Measurements from ENCODE around the gene NDUFB7.
"Not testable (repeated sequence)": the region's sequence is repeated elsewhere in the genome, so short reads cannot be mapped to it uniquely, and the experiment has no call there.

NDUFB7 gene

DNA sequence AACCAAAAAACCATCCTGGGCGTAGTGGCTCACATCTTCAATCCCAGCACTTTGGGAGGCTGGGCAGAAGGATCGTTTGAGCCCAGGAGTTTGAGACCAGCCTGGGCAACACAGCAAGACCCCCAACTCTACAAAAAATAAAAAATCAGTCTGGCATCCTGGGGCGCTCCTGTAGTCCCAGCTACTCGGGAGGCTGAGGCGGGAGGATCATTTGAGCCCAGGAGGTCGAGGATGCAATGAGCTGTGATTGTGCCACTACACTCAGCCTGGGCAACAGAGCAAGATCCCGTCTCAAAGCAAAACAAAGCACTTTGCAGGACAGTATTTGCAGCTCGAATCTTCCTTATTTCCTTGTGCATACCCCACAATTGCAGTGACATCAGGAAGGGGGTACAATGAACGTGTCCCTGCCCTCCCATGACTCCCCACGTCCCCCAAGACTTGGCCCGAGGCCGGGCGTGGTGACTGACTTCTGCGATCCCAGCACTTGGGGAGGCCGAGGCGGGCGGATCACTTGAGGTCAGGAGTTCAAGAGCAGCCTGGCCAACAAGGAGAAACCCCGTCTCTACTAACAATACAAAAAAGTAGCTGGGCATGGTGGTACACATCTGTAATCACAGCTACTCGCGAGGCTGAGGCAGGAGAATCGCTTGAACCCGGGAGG lies 870 bp downstream of the NDUFB7 start:
- no peak for DNase-seq

DNA sequence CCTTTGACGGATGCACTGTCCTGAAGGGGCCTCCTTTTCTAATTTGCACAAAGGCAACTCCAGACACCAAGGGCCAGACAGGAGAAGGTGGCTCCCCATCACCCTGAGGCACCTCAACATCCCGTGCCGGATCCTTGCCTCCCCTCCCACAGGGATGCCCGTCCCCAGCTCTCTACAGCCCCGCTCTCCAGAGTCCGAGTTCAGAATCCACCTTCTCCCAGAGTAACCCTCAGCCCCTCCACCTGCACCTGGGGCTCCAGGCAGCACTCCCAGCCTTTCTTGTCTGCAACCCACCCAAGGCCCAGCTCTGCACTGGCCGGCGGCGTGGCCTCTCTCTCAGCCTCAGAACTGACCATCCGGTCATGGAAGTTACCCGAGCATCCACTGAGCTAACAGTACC lies 4.8 kb downstream of the NDUFB7 start:
- no peak for DNase-seq

DNA sequence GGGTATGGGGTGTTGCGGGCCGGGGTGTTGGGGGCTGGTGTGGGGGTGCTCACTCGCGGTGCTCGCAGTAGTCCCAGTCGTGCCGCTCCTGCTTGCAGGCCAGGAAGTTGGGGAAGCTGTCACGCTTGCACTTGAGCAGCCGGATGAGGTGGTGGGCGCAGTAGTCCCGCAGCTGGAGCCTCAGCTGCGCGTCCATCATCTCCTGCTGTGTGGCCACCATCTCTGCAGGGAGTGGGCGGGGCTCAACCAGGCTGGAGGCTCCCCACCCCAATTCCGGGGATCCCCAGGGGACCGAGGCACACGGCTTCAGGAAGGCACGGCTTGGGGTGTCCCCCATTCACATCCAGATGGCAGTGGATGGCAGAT lies 5.2 kb downstream of the NDUFB7 start:
- DNase-seq = no peak

DNA sequence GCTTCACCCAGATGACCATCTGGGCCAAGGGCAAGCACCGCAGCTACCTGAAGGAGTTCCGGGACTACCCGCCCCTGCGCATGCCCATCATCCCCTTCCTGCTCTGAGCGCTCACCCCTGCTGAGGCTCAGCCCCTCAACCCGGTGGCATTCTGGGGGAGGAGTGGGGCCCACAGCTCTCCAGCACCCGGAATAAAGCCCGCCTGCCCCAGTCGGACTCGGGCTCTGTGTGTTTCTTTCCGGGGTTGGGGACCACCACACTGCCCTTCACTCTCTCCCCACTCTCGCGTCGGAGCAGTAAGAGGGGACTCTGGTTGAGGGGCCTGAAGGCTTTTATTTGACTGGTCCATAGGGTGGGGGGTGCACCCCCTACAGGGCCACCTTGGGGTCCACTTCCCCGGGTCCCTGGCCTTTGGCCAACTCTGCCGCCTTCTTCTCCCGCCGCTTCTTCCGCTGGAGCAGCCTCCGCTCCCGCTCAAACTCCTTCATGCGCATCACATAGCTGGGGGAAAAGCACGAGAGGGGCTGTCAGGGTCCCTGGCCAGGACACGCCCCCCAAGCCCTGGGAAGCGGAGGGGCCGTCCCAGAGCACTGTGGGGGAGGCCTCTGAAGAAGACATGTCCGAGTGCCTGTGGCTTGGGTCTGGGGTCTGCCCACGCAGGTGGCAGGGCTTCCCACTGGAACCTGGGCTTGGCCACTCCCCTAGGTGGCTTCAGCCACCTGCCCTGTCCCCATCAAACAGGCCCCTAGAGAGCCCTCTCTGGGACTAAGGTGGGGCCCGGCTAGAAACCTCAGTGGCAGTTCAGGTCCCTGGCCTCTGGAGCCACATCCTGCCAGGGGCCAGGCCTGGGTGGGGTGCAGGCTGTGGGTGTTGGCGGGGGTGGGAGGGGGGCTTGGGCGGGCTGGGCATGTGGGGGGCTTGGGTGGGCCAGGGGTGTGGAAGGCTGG lies 5.8 kb downstream of the NDUFB7 start:
- DNase-seq = no peak

DNA sequence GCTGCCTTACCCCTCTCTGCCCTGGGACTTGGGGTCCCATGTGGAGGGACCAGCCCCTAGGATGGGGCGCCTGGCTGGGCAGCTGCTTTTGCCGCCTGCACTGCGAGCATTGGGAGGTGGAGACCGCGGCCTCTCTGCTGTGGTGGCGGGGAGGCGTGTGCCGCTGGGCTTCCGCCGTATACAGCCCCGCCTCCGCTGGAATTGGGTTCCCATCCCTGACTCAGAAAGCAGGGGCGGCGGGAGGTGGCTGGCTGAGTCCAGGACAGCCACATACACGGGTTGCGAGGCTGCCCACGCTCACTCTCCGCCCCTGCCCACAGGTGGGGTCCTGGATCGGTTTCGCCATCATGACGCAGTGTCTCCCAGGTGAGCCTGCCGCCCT lies 6.6 kb downstream of the NDUFB7 start:
- no peak for DNase-seq

DNA sequence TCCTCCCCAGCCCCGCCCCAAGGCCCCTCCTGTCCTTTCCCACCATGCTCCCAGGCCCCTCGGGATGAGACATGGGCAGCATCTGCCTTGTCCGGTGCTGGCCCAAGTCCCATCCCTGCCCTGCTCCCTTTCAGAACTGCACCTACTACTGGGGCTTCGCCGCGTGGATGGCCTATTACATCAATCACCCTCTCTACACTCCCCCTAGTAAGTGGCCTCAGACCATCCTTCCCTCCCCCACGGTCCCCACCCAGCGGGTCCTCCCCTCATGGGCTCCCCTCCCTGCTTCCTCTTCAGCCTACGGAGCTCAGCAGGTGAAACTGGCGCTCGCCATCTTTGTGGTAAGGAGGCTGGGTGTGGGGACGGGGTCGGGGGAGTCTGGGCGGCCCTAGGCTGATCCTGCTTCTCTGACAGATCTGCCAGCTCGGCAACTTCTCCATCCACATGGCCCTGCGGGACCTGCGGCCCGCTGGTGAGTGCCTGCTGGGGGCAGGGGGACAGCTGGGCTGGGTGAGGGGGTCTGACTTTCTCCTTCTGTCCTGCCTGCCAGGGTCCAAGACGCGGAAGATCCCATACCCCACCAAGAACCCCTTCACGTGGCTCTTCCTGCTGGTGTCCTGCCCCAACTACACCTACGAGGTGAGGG lies 7.1 kb downstream of the NDUFB7 start:
- DNase-seq = not testable (repeated sequence)

DNA sequence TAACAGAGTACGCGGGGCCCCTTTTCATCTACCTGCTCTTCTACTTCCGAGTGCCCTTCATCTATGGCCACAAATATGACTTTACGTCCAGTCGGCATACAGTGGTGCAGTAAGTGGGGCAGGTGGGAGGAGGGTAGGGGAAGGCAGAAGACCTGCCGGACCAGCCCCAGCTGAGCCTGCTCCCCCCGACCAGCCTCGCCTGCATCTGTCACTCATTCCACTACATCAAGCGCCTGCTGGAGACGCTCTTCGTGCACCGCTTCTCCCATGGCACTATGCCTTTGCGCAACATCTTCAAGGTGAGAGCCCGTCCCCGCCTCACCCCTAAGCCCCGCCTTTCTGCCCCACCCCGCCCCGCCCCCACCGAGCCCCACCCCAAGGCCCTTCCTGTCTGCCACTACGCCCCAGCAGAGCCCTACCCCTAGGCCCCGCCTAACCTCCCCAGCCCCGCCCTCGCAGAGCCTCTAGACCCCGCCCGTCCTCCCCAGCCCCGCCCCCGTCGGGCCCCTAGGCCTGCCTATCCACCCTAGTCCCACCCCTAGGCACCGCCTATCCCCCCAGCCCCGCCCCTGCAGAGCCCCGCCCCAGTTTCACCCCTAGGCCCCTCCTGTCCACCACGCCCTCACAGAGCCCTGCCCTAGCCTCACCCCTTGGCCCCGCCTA lies 7.7 kb downstream of the NDUFB7 start:
- peak; percentile 12 for DNase-seq

DNA sequence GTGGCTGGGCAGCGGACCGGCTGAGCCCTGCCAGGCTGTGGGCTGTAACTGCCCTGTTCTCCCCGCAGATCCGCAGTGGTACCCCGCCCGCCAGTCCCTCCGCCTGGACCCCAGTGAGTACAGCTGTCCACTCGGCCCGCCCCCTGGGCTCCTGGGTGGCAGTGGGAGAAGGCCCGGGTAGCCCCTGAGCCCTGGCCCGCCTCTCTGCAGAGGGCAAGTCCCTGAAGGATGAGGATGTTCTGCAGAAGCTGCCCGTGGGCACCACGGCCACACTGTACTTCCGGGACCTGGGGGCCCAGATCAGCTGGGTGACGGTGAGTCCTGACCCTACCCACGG lies 8.3 kb downstream of the NDUFB7 start:
- no peak for DNase-seq

DNA sequence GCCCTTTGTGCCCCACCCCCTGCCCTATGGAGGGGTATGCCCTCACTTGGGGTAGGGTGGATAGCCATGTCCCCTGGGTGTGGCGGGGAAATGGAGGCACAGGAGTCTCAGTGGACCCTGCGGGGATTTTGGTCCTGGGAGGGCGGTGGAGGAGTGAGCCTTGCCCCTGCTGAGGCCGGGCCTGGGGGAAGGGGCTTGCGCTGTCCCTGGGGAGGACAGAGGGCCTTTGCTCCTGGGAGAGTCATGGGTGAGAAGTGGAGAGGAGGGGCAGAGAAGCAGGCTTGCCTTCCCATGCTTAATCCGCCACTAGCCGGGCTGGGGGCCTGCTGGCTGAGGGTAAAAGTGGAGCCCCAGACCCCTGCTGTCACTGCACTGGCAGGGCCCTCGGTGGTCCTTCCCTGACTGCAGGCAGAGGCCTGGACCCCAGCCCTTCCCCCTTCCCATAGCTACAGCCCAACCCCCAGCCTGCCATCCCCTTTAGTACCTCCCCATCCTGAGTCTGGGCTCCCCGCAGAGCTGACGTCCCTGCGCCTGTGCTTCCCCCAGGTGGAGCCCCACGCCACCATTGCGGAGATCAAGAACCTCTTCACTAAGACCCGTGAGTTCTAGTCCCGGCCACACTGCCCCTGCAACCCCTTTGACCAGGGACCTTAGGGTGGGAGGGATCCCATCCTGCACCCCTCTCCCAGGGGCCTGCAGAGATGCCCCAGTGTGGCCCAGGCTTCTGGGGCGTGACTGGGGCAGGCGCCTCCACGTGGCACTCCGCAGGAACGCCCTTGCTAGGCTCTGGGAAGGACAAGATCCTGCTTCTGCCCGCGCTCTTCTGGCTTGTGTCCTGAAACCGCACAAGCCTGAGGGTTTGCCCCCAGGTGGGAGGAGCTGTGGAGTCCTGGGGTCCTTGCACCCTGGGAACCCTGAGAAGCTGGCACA lies 8.9 kb downstream of the NDUFB7 start:
- DNase-seq = no peak

DNA sequence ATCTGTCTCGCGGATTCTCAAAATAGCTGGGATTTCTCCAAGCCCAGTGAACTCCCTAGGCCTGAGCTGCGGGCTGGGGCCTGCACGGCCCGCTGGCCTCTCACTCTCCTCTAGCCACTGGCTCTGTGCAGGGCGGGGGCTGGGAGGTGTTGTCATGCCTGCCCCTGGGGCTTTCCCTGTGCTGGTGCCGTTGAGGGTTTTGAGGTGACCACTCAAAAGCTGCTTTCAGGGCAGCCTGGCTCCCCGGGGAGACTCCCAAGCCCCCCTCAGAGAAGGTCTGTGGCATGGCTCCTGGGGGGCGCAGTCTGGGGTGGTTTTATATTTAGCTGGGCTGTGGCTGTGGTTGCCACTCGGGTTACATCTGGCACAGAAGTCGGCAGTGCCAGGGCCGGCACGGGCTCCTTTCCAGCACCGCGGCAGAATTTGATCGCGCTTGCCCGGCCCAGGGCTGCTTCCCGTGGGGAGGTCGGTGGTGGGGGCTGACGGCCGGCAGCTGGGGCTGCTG lies 10.0 kb downstream of the NDUFB7 start:
- no peak for DNase-seq

DNA sequence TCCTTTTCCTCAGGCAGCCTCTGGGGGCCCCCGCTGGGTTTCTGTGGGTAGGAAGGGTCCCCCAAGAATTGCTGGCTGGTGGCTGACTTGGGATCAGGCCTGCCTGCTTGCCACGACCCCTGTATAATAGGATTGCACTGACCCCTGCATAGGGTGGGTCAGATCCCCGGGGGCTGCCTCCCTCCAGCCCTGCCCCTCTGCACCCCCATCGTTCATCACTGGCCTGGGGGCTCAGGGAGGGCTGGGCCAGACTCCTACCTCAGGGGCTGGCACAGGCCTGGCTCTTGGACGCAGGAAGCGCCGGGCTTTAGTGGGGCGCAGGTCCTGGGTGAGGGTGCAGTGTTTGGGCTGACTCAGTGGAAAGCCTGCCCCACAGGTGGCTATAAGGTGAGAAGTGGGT lies 10.6 kb downstream of the NDUFB7 start:
- DNase-seq = no peak

DNA sequence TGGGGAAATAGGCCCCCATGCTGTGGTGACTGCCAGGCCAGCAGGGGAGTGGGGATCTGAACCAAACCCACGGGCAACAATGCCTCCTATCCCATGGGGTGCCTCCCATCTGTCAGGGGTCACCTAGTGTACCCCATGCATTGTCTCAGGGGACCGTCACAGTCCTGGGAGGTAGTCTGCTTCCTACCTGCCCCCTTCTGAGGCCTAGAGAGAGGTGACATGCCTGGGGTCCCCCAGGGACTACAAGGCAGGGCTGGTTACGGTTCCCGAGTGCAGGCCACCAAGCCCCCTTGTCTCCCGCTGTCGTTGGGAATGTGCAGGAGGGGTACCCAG lies 11.1 kb downstream of the NDUFB7 start:
- DNase-seq = no peak

DNA sequence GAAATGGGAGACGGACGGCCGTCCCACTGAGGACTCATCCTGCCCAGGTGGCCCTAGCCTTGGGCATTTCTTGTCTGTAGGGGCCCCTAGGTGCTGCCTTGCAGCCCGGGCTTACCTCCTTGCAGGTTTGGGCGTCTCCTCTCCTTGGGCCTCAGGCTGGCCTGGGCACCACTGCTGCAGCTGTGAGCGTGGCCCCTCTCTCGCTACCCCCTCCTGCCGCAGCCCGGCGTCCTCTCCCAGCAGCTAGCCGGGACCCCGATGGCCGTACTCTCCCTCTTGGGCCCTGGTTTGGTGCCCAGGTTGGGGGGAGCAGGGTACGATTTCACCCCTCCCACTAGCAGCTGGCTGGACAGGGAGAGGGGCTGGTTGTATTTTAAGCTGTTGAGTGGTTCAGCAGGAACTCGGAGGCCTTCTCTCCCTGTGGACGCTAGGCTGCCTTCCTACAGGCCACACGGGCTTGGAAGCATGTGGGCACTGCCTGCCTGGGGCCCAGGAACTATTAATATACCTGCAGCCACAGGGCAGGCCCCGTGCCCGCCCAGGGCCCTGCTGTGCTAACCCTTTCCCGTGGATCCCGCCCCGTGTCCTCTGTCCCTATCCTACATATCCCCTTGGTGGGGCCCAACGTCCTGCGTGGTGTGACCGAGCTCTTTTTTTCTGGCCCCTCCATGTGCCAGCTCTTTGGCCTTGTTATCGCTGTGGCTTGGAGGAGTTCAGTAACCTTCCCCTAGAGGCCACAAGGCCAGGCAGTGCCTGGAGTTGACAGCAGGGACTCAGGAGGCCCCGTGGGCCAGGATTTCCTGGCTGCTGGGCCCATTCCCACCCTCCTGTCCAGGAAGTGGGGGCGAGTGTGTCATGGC lies 11.7 kb downstream of the NDUFB7 start:
- DNase-seq = no peak

DNA sequence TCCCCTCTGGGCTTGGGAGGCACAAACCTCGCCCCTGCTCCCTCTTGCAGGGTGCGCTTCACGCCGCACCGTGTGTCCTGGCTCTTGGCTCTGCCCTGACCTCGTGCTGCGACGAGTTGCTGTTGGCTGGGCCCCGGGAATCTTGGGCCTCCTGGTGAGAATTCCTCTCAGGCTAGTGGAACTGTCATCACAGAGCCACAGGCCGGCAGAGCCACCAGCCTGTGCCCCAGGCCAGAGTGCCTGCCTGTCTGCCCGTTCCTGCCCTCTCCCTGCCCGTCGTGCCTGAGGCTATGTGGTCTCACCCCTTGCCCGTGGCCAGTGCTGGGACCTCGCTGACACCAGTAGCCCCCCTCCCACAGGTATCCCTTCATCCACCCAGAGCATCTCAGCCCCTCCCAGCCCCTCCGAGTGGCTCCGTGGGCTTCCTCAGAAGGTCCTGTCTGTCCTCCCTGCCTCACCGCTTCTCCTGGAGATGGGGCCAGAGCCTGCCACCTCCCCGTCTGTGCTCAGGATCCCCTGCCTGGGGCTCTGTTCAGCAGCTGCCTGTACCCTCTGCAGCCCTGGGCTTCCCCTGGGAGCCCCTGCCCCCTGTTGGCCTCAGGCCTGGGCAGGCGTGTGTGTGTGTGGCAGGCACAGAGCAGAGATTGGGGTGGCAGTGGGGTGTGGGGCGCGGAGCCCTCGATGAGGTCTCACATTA lies 13.3 kb downstream of the NDUFB7 start:
- no peak for DNase-seq

DNA sequence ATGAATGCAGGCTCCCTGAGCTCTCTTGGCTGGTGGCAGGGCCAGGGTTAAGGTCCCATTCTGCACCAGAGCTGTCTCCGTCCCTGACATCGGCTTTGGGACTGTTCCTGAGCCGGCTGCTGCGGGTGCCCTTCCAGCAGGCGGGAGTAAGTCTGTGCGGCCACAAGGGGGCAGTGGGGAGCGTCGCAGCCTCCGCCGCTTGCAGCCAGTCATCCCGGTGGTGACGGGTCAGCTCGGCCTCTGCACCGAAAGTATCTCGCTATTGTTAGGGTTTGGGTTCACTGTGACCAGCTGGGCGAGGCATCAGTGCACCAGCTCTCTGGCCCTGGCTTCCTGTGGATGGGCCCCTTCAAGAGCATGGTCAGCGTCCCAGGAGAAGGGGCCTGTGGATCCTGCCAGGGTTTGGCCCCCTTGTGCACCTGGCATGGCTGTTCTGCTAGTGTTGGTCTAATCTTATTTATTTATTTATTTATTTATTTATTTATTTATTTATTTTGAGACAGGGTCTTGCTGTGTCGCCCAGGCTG lies 15.1 kb downstream of the NDUFB7 start:
- DNase-seq = no peak

DNA sequence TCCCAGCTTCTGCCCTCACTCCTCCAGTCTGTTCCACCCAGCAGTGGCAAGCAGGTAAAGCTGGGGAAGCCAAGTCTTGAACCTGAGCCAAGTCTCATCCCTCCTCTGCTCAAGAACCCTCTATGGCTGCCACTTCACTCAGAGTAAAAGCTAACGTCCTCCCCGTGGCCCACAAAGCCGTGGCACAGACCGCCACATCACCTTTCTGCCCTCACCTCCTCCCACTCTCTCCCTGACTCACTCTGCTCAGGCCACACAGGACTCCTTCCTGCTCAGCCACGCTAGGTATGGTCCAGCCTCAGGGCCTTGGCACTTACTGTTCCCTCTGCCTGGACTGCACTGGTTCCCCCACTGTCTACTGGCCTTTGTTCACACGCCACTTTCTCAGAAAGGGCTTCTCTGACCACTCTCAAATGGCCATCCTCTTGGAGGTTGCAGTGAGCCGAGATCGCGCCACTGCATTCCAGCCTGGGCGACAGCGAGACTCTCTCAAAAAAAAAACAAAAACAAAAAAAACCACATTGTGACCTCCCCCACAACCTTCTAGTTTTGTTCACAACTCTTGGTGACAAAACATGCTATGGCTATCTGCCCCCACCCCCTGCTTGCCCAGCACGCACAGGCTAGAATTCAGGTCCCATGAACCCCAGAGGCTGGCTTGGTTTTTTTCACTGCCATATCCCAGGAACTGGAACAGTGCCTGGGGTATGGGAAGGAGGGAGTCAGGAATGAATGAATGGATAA lies 15.8 kb downstream of the NDUFB7 start:
- DNase-seq = no peak

DNA sequence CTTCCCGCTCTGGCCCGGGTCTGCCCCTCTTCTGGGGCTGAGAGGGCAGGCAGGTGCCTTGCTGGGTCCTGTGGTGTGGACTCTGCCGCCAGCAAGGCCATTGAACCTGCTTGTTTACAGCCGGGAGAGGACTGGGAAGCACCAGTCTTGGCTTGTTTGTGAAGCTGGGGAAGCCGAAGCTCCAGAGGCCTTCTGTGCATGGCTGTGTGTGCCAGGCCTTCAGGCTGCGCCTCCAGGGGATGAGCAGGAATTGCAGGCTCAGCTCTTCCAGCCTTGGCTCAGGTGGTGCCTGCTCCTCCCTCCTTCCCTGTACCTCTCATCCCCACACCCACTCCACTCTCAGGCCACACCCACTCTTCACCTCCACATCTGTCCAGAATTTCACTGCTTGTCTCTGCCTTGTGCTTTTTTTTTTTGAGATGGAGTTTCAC lies 17.5 kb downstream of the NDUFB7 start:
- peak; percentile 92 for DNase-seq

DNA sequence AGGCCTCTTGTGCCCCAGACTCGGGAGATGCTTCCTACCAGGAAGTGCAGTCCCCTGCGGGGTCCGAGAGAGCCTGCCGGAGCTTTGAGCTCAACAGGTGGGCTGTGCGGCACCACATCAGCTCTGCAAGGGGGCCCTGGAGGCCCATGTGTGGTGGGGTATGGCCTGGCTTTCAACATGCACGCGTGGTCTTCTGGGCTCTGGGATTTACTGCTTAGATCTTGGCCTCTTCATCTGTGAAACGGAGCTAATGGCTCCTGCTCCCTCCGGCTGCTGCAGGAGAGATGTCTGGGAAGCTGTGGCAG lies 18.0 kb downstream of the NDUFB7 start:
- DNase-seq = no peak

DNA sequence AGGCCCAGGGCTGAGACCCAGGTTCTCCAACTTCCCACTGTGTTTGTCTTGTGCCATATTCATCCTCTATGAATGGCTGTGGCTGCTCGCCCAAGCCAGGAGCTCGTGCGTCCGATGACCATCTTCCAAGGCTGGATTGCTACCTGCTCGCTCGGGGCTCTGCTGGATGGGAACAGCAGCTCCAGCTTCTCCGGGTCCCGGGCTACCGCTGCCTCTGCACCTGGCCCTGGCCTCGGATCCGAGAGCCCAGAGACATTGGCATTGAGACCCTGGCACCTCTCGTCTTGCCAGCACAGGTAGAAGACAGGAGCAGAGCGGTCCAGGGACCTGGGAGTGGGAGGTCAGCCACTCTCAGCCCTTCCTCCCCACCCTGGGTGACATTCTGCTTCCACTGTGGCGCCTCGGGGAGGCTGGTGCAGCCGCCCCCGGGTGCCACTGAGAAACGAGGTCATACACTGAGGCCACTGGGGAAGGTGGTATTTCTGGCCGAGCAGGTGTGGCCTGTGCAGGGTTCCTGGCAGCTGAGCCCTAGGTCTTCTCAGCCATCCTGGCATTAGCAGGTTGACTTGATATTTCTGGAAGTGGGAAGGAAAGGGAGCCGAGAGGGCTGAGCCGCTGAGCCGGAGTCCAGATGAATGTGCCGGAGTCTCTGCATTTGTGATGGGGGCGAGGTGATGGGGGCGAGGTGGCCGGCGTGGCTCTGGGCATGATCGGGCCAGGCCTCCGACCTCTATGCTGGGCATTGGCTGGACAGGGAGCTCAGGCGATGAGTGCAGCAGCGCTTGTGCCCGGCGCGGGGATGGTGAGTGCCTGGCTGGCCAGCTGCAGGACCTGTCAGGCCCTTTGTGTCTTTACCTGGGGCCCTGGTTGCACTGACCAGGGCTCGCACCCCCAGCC lies 18.6 kb downstream of the NDUFB7 start:
- DNase-seq = no peak
